ENCODE measurements around the gene GTPBP2. TPM values are rescaled to one million over a fixed set of nuclear protein-coding genes. Genes with fewer than 3 reads are reported as not detected.

Gene GTPBP2
- total and polyA plus RNA-seq, 2 of the 13 experiments (the other 11 are each of a cell fraction or from before 2014, with no cell fraction given) = 26.9 to 88.2 TPM

GRCh38 chr6:43629104-43629504, at the start of gene GTPBP2 (continued):
- no peak; the same call in 1 of the 2 replicates for TF ChIP-seq POLR2G (IDR thresholded peaks at IDR 0.05; ENCODE audit: low read depth, low read length)
- TF ChIP-seq YEATS2 (CRISPR knock-in tag; IDR thresholded peaks at IDR 0.05; ENCODE audit: borderline replicate concordance) = peak; percentile 79
- TF ChIP-seq ZSCAN22 (CRISPR knock-in tag; IDR thresholded peaks at IDR 0.05) = no peak
- TF ChIP-seq RAD51 (IDR thresholded peaks at IDR 0.05; ENCODE audit: borderline replicate concordance) = no peak
- TF ChIP-seq, protein P1, sequence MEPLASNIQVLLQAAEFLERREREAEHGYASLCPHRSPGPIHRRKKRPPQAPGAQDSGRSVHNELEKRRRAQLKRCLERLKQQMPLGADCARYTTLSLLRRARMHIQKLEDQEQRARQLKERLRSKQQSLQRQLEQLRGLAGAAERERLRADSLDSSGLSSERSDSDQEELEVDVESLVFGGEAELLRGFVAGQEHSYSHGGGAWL (CRISPR knock-in tag; IDR thresholded peaks at IDR 0.05) = no peak
- peak; percentile 55; the same call in 1 of the 2 replicates for TF ChIP-seq FOXO1 (CRISPR knock-in tag; IDR thresholded peaks at IDR 0.05)
- no peak for TF ChIP-seq ZNF253 (CRISPR knock-in tag; IDR thresholded peaks at IDR 0.05; ENCODE audit: borderline replicate concordance)
- TF ChIP-seq SOX5 (CRISPR knock-in tag; IDR thresholded peaks at IDR 0.05; ENCODE audit: borderline replicate concordance) = peak; percentile 59; the same call in 1 of the 2 replicates
- no peak for TF ChIP-seq MATR3 (CRISPR knock-in tag; IDR thresholded peaks at IDR 0.05)
- TF ChIP-seq FIP1L1 (IDR thresholded peaks at IDR 0.05; ENCODE audit: borderline replicate concordance, insufficient read depth, low read depth, low read length) = no peak
- TF ChIP-seq NFE2L2 (IDR thresholded peaks at IDR 0.05; ENCODE audit: low read length) = no peak
- no peak; the same call in 1 of the 2 replicates for TF ChIP-seq CBX5 (CRISPR knock-in tag; IDR thresholded peaks at IDR 0.05; ENCODE audit: borderline replicate concordance)
- TF ChIP-seq SYNCRIP (IDR thresholded peaks at IDR 0.05; ENCODE audit: insufficient read depth, low read depth, low read length) = no peak
- no peak for TF ChIP-seq RORA (CRISPR knock-in tag; IDR thresholded peaks at IDR 0.05)
- no peak for TF ChIP-seq HMG20B (CRISPR knock-in tag; conservative IDR thresholded peaks at IDR 0.05)
- peak; percentile 71 for TF ChIP-seq KDM2A (CRISPR knock-in tag; IDR thresholded peaks at IDR 0.05; ENCODE audit: borderline replicate concordance, low read depth)
- TF ChIP-seq, protein P2, sequence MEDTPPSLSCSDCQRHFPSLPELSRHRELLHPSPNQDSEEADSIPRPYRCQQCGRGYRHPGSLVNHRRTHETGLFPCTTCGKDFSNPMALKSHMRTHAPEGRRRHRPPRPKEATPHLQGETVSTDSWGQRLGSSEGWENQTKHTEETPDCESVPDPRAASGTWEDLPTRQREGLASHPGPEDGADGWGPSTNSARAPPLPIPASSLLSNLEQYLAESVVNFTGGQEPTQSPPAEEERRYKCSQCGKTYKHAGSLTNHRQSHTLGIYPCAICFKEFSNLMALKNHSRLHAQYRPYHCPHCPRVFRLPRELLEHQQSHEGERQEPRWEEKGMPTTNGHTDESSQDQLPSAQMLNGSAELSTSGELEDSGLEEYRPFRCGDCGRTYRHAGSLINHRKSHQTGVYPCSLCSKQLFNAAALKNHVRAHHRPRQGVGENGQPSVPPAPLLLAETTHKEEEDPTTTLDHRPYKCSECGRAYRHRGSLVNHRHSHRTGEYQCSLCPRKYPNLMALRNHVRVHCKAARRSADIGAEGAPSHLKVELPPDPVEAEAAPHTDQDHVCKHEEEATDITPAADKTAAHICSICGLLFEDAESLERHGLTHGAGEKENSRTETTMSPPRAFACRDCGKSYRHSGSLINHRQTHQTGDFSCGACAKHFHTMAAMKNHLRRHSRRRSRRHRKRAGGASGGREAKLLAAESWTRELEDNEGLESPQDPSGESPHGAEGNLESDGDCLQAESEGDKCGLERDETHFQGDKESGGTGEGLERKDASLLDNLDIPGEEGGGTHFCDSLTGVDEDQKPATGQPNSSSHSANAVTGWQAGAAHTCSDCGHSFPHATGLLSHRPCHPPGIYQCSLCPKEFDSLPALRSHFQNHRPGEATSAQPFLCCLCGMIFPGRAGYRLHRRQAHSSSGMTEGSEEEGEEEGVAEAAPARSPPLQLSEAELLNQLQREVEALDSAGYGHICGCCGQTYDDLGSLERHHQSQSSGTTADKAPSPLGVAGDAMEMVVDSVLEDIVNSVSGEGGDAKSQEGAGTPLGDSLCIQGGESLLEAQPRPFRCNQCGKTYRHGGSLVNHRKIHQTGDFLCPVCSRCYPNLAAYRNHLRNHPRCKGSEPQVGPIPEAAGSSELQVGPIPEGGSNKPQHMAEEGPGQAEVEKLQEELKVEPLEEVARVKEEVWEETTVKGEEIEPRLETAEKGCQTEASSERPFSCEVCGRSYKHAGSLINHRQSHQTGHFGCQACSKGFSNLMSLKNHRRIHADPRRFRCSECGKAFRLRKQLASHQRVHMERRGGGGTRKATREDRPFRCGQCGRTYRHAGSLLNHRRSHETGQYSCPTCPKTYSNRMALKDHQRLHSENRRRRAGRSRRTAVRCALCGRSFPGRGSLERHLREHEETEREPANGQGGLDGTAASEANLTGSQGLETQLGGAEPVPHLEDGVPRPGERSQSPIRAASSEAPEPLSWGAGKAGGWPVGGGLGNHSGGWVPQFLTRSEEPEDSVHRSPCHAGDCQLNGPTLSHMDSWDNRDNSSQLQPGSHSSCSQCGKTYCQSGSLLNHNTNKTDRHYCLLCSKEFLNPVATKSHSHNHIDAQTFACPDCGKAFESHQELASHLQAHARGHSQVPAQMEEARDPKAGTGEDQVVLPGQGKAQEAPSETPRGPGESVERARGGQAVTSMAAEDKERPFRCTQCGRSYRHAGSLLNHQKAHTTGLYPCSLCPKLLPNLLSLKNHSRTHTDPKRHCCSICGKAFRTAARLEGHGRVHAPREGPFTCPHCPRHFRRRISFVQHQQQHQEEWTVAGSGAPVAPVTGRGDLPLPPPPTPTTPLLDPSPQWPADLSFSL (CRISPR knock-in tag; IDR thresholded peaks at IDR 0.05) = no peak
- TF ChIP-seq IRF2 (CRISPR knock-in tag; IDR thresholded peaks at IDR 0.05) = peak; percentile 95
- TF ChIP-seq ZNF30 (CRISPR knock-in tag; IDR thresholded peaks at IDR 0.05) = no peak
- TF ChIP-seq NCOA1 (CRISPR knock-in tag; IDR thresholded peaks at IDR 0.05) = no peak
- TF ChIP-seq ZNF10 (CRISPR knock-in tag; IDR thresholded peaks at IDR 0.05; ENCODE audit: borderline replicate concordance, low read depth) = no peak
- TF ChIP-seq SSRP1 (CRISPR knock-in tag; IDR thresholded peaks at IDR 0.05) = no peak
- TF ChIP-seq TERF1 (CRISPR knock-in tag; IDR thresholded peaks at IDR 0.05) = no peak
- peak; percentile 51 for TF ChIP-seq ARNTL (CRISPR knock-in tag; IDR thresholded peaks at IDR 0.05)
- TF ChIP-seq ZNF121 (CRISPR knock-in tag; IDR thresholded peaks at IDR 0.05) = no peak
- no peak; the same call in 1 of the 2 replicates for TF ChIP-seq ZFY (CRISPR knock-in tag; IDR thresholded peaks at IDR 0.05)
